Endothelial cell of umbilical vein (primary cell): ENCODE measurements around the gene NF2. TPM values are rescaled to one million over a fixed set of nuclear protein-coding genes. Genes with fewer than 3 reads are reported as not detected.
"Not testable (repeated sequence)": the region's sequence is repeated elsewhere in the genome, so short reads cannot be mapped to it uniquely, and the experiment has no call there.

Experiments used
- BruUV-seq: library from RNA; stranded (reverse); fragments of 400-500 nt; replicated peaks from 2 replicates; lab custom pipeline; 2021; lab: Mats Ljungman, UMichigan
- CTCF ChIA-PET: fragments of 300-600, 350-600 bp; sonication (Branson Sonifier 250); formaldehyde crosslinking; loops from one replicate; lab custom pipeline; 2021; ENCODE audit warnings: antibody characterized with exemption, inconsistent platforms; lab: Charles Lee
- POLR2A ChIA-PET: fragments of 300-600, 350-600 bp; sonication (Branson Sonifier 250); formaldehyde crosslinking; loops from one replicate; lab custom pipeline; 2021; ENCODE audit warnings: antibody characterized with exemption, inconsistent platforms; lab: Charles Lee
- DNase-seq: peaks from one replicate; pipeline ENCODE4 v3.0.0-alpha.2; 2011; ENCODE audit warnings: low read depth, low spot score
- FAIRE-seq: peaks from 2 replicates; lab custom pipeline; 2011; peaks lifted over from hg19 to GRCh38; lab: Jason Lieb, UNC
- H2AFZ ChIP-seq: 2 replicates; pipeline ENCODE4 v1.6.0; 2012; ENCODE audit warnings: low read depth, low read length, control low read depth, inconsistent platforms
- H3K27ac ChIP-seq: 2 replicates; pipeline ENCODE4 v1.5.1; 2011; ENCODE audit warnings: low read depth, mild to moderate bottlenecking, control low read depth, low read length, moderate library complexity; ENCODE audit not compliant: insufficient read depth
- H3K27me3 ChIP-seq, 2 experiments: 2 replicates each; pipeline versions ENCODE4 v1.6.0 to v1.6.1; 2011; ENCODE audit warnings: low read length in 2 of 2, mixed read lengths in 1 of 2; ENCODE audit not compliant: control insufficient read depth in 2 of 2, insufficient read depth in 2 of 2
- H3K36me3 ChIP-seq, 2 experiments: 2 replicates in 1 of 2; 3 replicates in 1 of 2; pipeline ENCODE4 v1.5.1; 2011; ENCODE audit warnings: low read length in 2 of 2, mild to moderate bottlenecking in 1 of 2, moderate library complexity in 1 of 2; ENCODE audit not compliant: control insufficient read depth in 2 of 2, insufficient read depth in 2 of 2; ENCODE audit errors: extremely low read depth in 1 of 2
- H3K4me1 ChIP-seq: 3 replicates; pipeline ENCODE4 v1.5.1; 2011; ENCODE audit warnings: mild to moderate bottlenecking, low read length; ENCODE audit not compliant: control insufficient read depth, insufficient read depth; ENCODE audit errors: extremely low read depth
- H3K4me2 ChIP-seq: 2 replicates; pipeline ENCODE4 v1.6.1; 2011; ENCODE audit warnings: low read length, control low read depth, mixed read lengths; ENCODE audit not compliant: insufficient read depth
- H3K4me3 ChIP-seq, 3 experiments: fragments of 200-600 bp in 1 of 3; sonication (generic), shearing (Covaris generic) in 1 of 3; replicated peaks in 1 of 3; 2 replicates each; pipeline ENCODE4 v1.5.1; 2011 to 2016; ENCODE audit warnings: control low read depth in 3 of 3, low read length in 3 of 3, mild to moderate bottlenecking in 2 of 3, inconsistent platforms in 1 of 3, low read depth in 1 of 3, moderate library complexity in 1 of 3; ENCODE audit not compliant: insufficient read depth in 1 of 3
- H3K79me2 ChIP-seq: 2 replicates; pipeline ENCODE4 v1.6.0; 2012; ENCODE audit warnings: low read length, inconsistent platforms; ENCODE audit not compliant: control insufficient read depth, insufficient read depth
- H3K9ac ChIP-seq: replicated peaks from 2 replicates; pipeline ENCODE3; 2011; ENCODE audit warnings: low read length, control low read depth; ENCODE audit not compliant: insufficient read depth; ENCODE audit errors: extremely low read depth
- H3K9me1 ChIP-seq: replicated peaks from 3 replicates; pipeline ENCODE4 v1.6.0; 2011; ENCODE audit warnings: mild to moderate bottlenecking, low read length; ENCODE audit not compliant: control insufficient read depth, insufficient read depth; ENCODE audit errors: extremely low read depth
- H3K9me3 ChIP-seq: replicated peaks from 2 replicates; pipeline ENCODE4 v1.5.1; 2012; ENCODE audit warnings: low read length, inconsistent platforms; ENCODE audit not compliant: control insufficient read depth, insufficient read depth
- H4K20me1 ChIP-seq: replicated peaks from 2 replicates; pipeline ENCODE3; 2011; ENCODE audit warnings: mild to moderate bottlenecking, low read length; ENCODE audit not compliant: control insufficient read depth, insufficient read depth; ENCODE audit errors: extremely low read depth
- CTCF ChIP-seq, 2 donors: IDR thresholded peaks; 1 replicate in 1 of 2; 2 replicates in 1 of 2; pipeline ENCODE4 v1.5.1; 2011; ENCODE audit warnings: low read length in 2 of 2, mild to moderate bottlenecking in 2 of 2, moderate library complexity in 2 of 2, control low read depth in 1 of 2, inconsistent platforms in 1 of 2, low read depth in 1 of 2; ENCODE audit not compliant: insufficient read depth in 1 of 2; ENCODE audit errors: extremely low read depth in 1 of 2
- EZH2 ChIP-seq: IDR thresholded peaks from 2 replicates; pipeline ENCODE4 v1.6.1; 2012; ENCODE audit warnings: borderline replicate concordance, low read depth, mild to moderate bottlenecking, moderate library complexity, low read length, inconsistent platforms; ENCODE audit not compliant: severe bottlenecking
- FOS ChIP-seq: IDR thresholded peaks from 2 replicates; pipeline ENCODE4 v1.6.1; 2011; ENCODE audit warnings: mild to moderate bottlenecking, low read length, moderate library complexity, borderline replicate concordance; ENCODE audit not compliant: insufficient read depth
- GATA2 ChIP-seq: IDR thresholded peaks from 2 replicates; pipeline ENCODE4 v1.7.0; 2011; ENCODE audit warnings: low read depth, mild to moderate bottlenecking, moderate library complexity, mixed read lengths, low read length; ENCODE audit not compliant: insufficient read length, insufficient read depth
- JUN ChIP-seq: IDR thresholded peaks from 2 replicates; pipeline ENCODE4 v1.6.1; 2011; ENCODE audit warnings: borderline replicate concordance, low read depth; ENCODE audit not compliant: insufficient read length, insufficient read depth
- MAX ChIP-seq: IDR thresholded peaks from 2 replicates; pipeline ENCODE4 v1.6.1; 2011; ENCODE audit not compliant: insufficient read depth, insufficient read length
- MYC ChIP-seq: IDR thresholded peaks from one replicate; pipeline ENCODE4 v1.6.1; 2011; ENCODE audit warnings: mild to moderate bottlenecking, low read depth, low read length
- POLR2A ChIP-seq: IDR thresholded peaks from 2 replicates; pipeline ENCODE4 v1.6.1; 2012; ENCODE audit warnings: low read depth, mild to moderate bottlenecking, control low read depth, low read length
- POLR2AphosphoS5 ChIP-seq: IDR thresholded peaks from 2 replicates; pipeline ENCODE4 v1.6.1; 2012; ENCODE audit warnings: low read depth, mild to moderate bottlenecking, control low read depth, low read length, moderate library complexity; ENCODE audit not compliant: insufficient read depth
- dilution Hi-C: fragments of 300-500 bp; cut with MboI; formaldehyde crosslinking; loops from one replicate; pipeline ENCODE4 v1.15.0; 2019; ENCODE audit warnings: low sequenced_read_pairs; ENCODE audit not compliant: extremely low pct_ligation_motif_present
- intact Hi-C: fragments of 100-400 bp; cut with micrococcal nuclease; formaldehyde crosslinking; loops from one replicate; pipeline ENCODE4 v1.10.0; 2022
- polyA plus RNA-seq, 4 experiments: library from polyadenylated mRNA; depleted of rRNA in 3 of 4; stranded (reverse) in 3 of 4; unstranded in 1 of 4; fragments of >200 nt; gene quantifications; 2 replicates each; pipeline versions ENCODE4 v1.2.1 to v1.2.3, GENCODE V29; 2011 to 2012; ENCODE audit warnings: missing spikeins in 1 of 4
- total RNA-seq: library from RNA; stranded (reverse); gene quantifications from 2 replicates; pipeline ENCODE4 v1.2.3, GENCODE V29; 2021

Gene NF2
- total and polyA plus RNA-seq, 2 donors (not counting 3 experiments of a cell fraction or from before 2014, with no cell fraction given): 27.8 to 115 TPM

DNA sequence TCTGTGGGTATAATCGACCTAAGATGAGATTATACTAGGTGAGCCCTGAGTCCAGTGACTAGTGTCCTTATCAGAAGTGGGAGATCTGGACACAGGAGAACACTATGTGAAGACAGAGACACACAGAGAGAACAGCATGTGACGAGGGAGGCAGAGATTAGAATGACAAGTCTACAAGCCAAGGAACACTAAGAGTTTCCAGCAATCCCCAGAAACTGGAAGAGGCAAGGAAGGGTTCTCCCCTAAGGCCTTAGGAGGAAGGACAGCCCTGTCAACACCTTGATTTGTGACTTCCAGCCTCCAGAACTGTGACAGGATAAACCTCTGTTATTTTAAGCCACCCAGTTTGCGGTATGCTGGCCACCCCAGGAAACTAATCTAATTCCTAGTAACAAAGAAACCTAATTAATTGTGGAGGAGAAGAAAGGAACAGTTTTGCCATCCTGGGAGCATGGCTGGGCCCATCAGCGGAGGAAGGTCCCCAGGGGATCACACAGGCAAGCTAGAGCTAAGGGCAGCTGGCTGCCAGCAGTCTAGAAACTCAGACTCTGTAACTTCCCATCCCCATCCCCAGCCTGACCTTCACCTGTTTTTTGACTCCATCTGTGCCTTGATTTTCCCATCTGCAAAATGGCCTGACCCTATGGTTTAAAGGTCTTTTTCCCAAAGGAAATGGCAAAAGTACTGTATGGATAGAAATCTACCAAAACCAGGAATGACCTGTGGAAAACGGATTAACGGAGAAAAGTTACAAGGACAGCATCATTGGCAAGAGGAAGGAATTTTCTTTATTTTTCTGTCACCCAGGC, 39.6 kb upstream of the NF2 start:
- CTCF ChIA-PET: interaction anchor here (1.8 kb wide), 1 partner anchor 10 kb away, joined by 7 read pairs; the partner anchor contains the start of gene THOC5
- H3K79me2 ChIP-seq: no peaks in the 10 kb centered on the region
- no TSS peak for BruUV-seq

DNA sequence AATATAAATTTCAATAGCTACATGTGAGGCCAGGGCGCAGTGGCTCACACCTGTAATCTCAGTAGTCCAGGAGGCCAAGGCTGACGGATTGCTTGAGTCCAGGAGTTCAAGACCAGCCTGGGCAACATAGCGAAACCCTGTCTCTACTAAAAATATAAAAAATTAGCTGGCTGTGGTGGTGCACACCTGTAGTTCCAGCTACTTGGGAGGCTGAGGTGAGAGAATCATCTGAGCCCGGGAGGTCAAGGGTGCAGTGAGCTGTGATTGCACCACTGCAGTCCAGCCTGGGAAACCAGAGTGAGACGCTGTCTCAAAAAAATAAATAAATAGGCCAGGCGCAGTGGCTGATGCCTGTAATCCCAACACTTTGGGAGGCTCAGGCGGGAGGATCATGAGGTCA, 36.9 kb upstream of the NF2 start:
- DNase-seq, BruUV-seq, H3K79me2 ChIP-seq, POLR2A ChIA-PET, H3K9me1 ChIP-seq, H3K9ac ChIP-seq, dilution Hi-C loops, H3K27ac ChIP-seq, H2AFZ ChIP-seq, H3K9me3 ChIP-seq, H3K4me1 ChIP-seq, intact Hi-C loops, H4K20me1 ChIP-seq, H3K27me3 ChIP-seq, H3K4me2 ChIP-seq, H3K4me3 ChIP-seq, FAIRE-seq: not testable (repeated sequence)
- CTCF ChIA-PET: interaction anchor here (1.1 kb wide), 1 partner anchor 8 kb away, joined by 3 read pairs; no protein-coding TSS in a partner anchor
- peaks cover 6 to 10% of the 10 kb centered on the region in 2 experiments for H3K36me3 ChIP-seq

More for the DNA sequence above, 39.6 kb upstream of the NF2 start:
- POLR2A ChIA-PET: no interaction called here
- intact Hi-C loops (no loop called here), dilution Hi-C loops (no loop called here)
- H3K27me3 ChIP-seq: no peaks in the 10 kb centered on the region
- H3K36me3 ChIP-seq: peaks cover 7 to 17% of the 10 kb centered on the region in 2 experiments
- TF ChIP-seq MAX (no peak), MYC (no peak), CTCF (IDR thresholded peaks at IDR 0.05; ENCODE audit: extremely low read depth in 1 of 2, insufficient read depth in 1 of 2, low read depth in 1 of 2, low read length in 2 of 2) (no peak), POLR2A (no peak), GATA2 (no peak), JUN (no peak), POLR2AphosphoS5 (no peak), FOS (no peak), EZH2 (no peak)
- no peak overlapping the region for H3K4me2 ChIP-seq
- no peak overlapping the region for H3K27ac ChIP-seq
- H3K9ac ChIP-seq: no peak overlapping the region
- FAIRE-seq (no peak), DNase-seq (no peak)
- no peaks in the 10 kb centered on the region for H3K4me1 ChIP-seq
- no peak overlapping the region for H2AFZ ChIP-seq
- H3K9me3 ChIP-seq: no peaks in the 10 kb centered on the region
- H3K9me1 ChIP-seq: no peaks in the 10 kb centered on the region
- H4K20me1 ChIP-seq: no peaks in the 10 kb centered on the region
- H3K4me3 ChIP-seq: no peak overlapping the region
